GM21529 (cell line): ENCODE data around the gene LRIG3.
"Not testable (repeated sequence)": the region's sequence is repeated elsewhere in the genome, so short reads cannot be mapped to it uniquely, and the experiment has no call there.

ENCODE experiments used
- ATAC-seq: cut with Tn5 transposase; IDR thresholded peaks from one replicate; pipeline ENCODE4 v1.9.1; 2021; ENCODE audit not compliant: unreplicated experiment

The LRIG3 gene, protein sequence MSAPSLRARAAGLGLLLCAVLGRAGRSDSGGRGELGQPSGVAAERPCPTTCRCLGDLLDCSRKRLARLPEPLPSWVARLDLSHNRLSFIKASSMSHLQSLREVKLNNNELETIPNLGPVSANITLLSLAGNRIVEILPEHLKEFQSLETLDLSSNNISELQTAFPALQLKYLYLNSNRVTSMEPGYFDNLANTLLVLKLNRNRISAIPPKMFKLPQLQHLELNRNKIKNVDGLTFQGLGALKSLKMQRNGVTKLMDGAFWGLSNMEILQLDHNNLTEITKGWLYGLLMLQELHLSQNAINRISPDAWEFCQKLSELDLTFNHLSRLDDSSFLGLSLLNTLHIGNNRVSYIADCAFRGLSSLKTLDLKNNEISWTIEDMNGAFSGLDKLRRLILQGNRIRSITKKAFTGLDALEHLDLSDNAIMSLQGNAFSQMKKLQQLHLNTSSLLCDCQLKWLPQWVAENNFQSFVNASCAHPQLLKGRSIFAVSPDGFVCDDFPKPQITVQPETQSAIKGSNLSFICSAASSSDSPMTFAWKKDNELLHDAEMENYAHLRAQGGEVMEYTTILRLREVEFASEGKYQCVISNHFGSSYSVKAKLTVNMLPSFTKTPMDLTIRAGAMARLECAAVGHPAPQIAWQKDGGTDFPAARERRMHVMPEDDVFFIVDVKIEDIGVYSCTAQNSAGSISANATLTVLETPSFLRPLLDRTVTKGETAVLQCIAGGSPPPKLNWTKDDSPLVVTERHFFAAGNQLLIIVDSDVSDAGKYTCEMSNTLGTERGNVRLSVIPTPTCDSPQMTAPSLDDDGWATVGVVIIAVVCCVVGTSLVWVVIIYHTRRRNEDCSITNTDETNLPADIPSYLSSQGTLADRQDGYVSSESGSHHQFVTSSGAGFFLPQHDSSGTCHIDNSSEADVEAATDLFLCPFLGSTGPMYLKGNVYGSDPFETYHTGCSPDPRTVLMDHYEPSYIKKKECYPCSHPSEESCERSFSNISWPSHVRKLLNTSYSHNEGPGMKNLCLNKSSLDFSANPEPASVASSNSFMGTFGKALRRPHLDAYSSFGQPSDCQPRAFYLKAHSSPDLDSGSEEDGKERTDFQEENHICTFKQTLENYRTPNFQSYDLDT

DNA sequence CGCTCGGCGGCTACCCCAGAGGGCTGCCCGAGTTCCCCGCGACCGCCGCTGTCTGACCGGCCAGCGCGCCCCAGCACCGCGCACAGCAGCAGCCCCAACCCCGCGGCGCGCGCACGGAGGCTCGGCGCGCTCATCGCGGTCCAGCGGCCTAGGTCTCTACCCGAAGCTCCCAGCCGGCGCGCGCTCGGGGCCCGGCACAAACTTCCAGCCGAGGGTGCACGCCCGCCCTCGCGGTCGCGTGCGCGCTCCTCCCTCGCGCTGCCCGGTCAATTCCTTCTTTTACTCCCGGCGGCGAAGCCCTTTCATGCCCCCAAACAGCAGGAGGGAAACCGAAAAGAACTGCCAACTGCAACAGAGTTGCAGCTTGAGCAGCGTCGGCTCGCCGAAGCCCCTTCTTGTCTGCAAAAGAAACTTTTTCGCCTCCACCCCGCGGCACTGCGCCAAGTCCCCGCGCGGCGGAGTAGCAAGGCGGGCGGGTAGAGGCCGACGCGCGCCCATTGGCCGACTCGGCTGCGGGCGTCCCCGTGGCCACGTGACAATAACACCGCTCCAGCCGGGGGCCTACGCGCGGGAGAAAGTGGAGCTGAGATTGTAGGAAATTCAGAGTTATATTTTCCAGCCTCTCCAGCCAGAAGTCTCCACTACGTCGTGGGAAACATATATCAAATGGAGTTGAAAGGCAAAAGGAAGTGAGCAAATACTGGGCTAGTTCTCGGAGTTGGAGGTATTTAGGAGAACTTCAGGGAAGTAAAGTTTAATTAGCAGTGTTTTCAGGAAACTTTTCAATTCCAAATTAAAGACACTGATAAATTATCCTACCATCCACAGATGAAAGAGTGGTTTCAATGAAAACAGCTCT lies at the start of gene LRIG3:
Gene LRIG3 (minus strand): TSS at position 403 of the 859 bp plus-strand sequence. CDS start 269 bp downstream, at position 134.
- ATAC-seq = peak; percentile 73

DNA sequence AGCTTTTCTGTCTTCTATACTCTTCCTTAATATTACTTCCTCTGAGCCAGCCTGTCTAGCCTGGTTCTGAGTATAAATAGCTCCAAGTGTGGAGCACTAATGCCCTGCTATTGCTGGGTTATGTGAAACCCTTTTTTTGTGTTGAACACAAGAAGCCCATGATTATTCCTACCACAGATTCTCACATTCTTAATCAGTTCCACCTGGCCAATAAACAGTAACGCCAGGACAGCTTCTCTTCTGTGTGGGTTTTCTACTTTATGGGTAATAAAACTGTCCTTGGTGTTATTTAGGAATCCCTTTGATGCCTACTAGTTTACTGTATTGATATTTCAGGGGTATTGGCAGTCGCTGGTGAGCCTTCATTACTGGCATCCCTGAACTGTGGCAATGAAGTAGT lies 48.9 kb upstream of the LRIG3 start:
- ATAC-seq = no peak

DNA sequence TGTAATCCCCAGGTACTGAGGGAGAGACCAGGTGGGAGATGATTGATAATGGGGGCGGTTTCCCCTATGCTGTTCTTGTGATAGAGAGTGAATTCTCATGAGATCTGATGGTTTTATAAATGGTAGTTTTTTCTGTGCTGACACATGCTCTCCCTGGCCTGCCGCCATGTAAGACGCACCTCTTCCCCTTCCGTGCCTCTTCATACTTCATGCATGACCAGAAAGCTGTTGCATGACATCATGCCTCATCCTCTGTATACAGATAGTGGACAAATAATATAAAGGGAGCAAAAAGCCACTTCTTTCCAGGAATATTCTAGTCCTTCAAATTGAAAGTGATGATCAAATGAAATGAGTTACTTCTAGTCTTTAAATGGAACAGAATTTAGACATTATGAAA lies 47.3 kb upstream of the LRIG3 start:
- no peak for ATAC-seq

DNA sequence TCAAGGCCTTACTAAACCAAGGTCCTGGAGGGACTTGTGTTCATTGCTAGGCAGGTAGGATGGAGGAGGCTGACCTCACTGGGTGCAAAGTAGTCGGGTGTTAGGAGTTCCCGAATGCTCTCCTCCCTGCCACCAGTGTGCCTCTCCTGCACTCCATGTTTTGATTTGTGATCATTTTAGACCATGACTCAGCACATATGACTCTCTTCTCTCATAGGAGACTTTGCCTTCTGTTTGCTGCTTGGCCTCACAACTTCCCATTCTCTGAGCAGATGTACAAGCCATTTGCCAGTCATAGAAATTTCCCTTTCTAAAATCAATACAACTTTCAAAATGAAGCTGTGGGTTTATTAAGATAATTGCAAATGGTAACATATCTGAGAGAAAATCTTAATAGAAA lies 46.6 kb upstream of the LRIG3 start:
- no peak for ATAC-seq

DNA sequence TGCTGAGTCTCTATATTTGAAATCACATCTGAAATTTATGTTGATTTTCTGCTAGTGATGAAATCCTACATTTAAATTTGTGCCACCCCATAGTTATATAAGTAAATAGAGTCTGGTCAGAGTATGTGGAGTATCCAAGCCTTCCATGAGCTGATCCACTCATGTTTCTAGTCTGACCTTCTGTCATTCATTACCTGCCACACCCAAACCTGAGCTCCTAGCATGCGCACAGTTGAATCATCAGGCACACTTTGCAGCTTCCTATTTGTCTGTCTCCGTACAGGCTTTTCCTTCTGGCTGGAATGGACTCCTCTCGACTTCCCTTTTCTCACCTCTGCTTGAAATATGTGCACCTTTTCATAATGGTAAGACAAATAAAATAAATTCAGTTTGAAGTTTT lies 45.3 kb upstream of the LRIG3 start:
- ATAC-seq = no peak

DNA sequence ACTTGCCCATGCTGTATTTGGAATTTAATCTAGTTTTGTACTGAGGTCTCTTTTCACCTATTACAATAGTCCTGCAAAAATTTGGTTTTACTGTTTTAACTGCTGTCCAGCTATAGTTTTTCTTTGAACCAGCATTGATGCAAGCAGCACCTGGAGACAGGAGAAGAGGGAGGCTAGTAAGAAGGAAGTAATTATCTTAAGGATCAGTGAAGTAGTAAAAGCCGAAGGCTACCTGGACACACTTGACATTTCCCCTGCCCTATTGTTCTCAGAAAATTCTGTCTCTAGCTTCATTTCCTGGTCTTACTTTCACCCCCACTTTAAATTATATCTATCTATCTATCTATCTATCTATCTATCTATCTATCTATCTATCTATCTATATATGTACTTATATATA lies 43.5 kb upstream of the LRIG3 start:
- no peak for ATAC-seq

DNA sequence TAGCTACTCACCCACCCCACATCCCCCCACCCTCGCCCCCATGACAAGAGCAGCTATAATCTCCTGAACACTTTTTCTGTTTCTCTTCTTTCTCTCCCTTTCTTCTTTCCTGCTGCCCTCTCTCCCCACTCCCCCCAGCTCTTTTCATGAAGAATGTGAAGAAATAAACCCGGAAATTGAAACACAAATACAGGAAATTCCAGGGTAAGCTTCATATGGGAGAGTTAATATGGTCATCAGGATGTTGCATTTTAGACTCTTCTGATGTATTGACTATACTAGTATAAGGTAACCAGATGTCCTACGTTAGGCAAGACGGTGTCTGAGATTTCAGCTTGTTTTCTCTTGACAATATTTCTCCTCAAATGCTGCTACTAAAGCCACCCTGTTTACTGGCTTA lies 41.6 kb upstream of the LRIG3 start:
- ATAC-seq = no peak

DNA sequence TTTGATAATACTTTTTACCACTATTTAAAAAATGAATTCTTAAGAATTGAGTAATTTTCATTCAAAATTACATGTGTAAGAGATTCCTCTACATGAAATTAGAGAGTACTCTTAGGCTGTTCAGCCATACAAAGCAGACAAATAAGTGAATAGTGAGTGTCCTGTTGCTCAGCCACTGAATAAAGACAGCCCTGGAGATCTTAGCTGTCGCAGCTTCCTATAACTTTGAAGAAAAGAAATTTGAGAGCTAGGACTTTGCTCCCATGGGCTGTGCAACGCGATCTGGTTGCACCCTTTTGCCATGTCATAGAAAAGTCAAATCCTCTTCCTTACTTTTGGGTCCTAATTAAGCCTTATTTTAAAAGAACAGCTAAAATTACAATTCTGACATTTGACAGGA lies 40.9 kb upstream of the LRIG3 start:
- ATAC-seq = no peak

DNA sequence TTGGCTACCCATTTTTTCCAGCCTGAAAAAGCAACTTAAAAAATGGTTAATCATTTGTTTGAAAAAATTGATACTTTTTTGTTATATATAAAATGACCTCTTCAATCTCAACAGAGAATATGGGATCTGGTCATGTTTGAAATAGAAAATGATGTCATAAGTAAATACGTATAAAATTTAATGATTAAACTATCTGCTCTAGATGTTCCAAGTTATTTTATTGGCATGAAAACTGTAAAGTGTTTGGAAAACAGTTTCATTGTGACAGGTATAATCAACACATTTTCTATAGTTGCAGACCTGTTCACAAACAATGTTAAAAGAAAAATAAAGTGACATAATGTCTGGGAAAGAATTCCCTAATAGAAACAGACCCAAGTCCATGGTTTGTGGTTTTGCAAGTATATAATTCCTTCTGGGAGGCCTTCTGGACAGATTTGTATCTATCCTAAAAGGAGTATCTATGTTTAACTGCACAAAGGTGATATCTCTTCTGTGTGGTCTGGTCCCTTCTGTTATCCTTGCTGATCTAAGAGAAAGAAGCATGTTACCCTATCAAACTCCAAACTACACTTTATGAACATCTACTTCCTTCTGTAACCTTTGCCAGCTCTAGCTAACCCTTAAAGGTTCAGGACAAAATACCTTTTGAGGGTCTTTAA lies 39.5 kb upstream of the LRIG3 start:
- no peak for ATAC-seq

DNA sequence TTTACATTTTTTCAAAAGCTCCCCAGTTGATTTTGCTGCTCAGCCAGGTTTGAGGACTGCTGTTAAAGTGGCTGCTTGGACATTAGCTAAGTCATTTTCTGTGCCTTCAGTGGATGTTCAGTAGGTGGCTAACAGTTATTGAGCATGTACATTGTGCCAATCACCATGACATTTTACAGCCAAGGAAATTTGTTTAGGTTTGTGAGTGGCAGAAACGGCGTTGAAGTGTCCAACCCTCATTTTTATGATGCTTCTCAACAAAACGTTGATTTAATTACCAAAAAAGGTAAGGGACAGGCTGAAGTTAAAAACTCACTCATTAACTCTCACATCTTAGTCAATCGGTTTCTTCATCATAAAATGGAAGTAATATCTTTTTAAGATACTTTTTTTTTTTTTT lies 37.0 kb upstream of the LRIG3 start:
- no peak for ATAC-seq

DNA sequence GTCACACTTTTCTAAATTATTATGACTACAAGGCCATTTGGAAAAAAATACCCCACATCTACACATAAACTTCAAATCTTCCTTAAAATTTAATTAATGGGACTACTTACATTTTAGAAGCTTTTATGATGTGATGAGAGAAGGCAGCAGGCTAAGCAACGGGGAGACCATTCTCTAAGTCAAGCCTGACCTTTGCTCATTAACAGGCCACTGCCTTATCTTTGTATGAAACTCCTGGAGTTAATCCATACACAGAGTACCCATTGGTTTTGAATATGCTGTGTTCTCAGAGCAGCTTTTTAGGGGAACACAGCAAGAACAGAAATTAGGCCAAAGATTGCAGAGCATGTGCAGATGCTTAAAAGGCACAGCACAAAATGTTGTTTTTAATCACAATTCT lies 35.5 kb upstream of the LRIG3 start:
- ATAC-seq = no peak

DNA sequence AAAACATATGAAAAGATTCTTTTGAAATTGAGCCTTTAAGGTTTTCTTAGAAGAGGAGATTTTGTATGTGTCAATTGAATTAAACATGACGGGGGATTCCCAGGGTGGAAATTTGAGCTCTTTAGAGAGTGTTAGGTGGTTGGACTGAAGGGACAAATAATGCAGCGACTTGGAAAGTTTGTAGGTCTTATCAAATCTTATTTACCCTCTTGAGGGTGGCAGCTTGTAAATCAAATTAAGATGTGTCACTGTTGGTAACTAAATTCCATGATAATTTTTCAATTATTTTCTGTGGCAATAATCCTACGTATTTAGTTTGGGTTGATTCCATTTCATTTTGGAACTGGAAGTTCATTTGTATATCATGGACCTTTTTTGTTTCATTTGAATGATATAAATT lies 33.7 kb upstream of the LRIG3 start:
- no peak for ATAC-seq

DNA sequence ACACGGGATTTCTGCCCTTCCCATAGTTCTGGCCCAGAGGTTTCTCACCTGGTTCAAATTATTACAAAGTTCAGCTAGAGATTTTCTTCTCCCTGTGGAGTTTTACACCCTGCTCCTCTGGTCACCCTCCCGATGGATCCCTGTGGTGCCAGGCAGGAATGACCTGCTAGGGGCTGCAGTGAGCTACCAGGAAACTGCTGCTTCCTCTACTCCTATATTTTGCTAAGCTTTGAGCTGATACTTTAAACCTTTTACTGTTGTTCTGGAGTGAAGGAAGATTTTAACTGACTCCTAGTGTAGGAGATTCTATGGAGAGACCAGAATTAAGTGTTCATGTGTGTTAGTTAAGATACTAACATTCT lies 30.4 kb upstream of the LRIG3 start:
- no peak for ATAC-seq

DNA sequence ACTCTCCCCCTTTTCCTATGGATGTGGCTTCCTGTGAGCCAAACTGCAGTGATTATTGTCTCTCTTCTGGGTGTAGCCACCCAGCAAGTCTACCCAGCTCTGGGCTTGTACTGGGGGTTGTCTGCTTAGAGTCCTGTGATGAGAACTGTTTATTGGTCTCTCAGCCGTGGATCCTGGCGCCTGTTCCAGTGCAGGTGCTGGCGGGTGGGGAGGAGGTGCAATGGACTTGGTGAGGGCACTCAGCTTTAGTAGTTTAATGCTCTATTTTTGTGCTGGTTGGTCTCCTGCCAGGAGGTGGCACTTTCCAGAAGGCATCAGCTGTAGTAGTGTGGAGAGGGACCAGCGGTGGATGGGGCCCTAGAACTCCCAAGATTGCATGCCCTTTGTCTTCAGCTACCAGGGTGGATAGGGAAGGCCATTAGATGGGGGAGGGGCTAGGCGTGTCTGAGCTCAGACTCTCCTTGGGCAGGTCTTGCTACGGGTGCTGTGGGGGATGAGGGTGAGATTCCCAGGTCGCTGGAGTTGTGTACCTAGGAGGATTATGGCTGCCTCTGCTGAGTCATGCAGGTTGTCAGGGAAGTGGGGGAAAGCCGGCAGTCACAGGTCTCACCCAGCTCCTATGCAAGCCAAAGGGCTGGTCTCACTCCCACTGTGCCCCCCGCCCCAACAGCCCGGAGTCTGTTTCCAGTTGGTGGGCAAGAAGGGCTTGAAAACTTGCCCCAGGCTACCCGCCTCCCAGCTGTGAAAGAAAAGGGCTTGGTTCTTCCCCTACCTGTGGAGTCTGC lies 29.8 kb upstream of the LRIG3 start:
- ATAC-seq = not testable (repeated sequence)

DNA sequence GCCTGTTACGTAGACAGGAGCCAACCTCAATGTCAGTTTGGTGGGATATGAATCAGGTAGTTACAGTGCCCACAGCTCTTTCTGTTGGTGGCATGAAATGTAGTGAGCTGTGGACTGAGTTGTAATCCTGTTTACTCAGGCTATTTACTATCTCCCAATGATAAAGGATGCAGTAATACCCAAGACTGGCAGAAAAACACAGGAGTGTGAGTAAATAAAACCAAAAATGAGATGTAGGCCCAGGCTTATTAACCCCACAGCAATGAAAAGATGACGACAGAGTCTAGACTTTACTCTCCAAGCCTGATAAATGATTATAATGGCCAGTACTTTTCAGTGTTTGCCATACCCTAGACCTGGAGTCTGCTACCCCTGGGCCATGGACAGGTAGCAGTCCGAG lies 22.8 kb upstream of the LRIG3 start:
- no peak for ATAC-seq

DNA sequence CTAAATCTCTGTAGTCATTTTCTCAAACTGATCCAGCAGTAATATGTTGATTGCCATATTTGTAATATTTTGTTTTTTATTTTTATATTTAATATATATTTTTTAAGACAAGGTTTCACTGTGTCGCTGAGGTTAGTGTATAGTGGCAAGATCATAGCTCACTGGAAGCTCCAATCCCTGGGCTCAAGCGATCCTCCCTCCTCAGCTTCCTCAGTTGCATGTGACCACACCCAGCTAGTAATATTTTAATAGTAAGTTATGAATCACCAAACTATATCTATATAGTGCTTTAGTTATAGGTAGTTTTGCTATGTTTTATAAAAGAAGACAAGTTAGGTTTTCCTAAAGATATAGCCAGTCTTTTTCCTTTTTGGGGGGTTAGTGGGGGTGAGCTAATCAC lies 22.0 kb upstream of the LRIG3 start:
- no peak for ATAC-seq

DNA sequence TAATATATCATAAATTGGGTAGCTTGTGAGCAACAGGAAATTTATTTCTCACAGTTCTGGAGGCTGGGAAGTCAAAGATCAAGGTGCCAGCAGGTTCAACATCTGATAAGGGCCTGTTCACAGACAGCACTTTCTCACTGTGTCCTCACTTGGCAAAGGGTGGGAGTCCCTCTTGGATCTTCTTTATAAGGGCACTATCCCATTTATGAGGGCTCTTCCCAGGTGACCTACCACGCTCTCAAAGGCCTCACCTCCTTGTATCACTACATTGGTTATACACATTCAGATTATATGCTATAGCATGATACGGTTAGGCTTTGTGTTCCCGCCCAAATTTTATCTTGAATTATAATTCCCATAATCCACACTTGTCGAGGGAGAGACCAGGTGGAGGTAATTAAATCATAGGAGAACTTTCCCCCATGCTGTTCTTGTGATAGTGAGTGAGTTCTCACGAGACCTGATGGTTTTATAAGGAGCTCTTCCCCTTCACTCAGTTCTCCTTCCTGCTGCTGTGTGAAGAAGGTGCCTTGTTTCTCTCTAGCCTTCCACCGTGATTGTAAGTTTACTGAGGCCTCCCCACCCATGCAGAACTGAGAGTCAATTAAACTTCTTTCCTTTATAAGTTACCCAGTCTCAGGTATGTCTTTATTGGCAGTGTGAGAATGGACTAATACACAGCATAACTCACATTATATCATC lies 19.2 kb upstream of the LRIG3 start:
- no peak for ATAC-seq

DNA sequence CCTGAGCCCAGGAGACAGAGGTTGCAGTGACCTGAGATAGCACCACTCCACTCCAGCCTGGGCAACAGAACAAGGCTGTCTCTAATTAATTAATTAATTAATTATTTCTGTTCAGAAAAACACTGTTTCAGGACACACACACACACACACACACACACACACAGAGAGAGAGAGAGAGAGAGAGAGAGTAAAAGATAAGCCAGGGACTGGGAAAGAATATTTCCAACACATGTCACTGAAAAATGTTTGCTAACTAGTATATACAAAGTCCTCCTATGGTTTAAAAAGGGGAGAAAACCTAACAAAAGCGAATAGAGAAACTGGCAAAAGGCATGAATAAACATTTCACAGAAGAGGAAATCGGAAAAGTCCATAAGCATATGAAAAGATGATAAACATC lies 18.1 kb upstream of the LRIG3 start:
- no peak for ATAC-seq

DNA sequence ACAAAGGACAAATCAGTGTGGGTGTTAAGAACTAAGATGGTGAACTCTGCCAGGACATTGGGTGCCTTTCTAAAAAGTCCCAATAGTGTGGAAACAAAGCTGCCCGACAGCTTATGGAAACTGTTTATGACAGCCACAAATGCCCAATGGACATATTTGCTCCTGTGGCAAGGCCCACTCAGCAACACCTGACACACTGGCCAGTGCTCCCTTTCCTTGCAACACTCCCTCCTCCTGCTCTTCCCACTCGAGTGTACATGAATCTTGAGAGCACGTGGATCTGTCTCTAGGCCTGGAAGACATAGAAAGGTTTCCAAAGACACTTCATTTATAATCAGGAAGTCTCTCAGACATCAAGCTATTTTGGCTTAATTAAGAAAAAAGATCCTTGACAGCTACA lies 14.2 kb upstream of the LRIG3 start:
- no peak for ATAC-seq
